Activated T-cell treated with anti-CD3 and anti-CD28 coated beads, Interleukin-2, amount 50 U/mL, for 72 hours (primary cell): ENCODE data around the gene AFF3. TPM values are rescaled to one million over a fixed set of nuclear protein-coding genes. Genes with fewer than 3 reads are reported as not detected.

Experiments
- ATAC-seq, 2 donors: fragments of 150-1000 bp; cut with Tn5 transposase; replicated peaks in 1 of 2; 2 replicates each; pipeline ENCODE4 v1.10.0; 2021; ENCODE audit warnings: moderate library complexity in 2 of 2, mild to moderate bottlenecking in 1 of 2
- DNase-seq, 2 donors: peaks; one replicate each; pipeline ENCODE4 v3.0.0; 2021 to 2022; ENCODE audit warnings: mixed read lengths in 1 of 2
- H3K27ac Mint-ChIP-seq: one replicate; pipeline ENCODE4 v1.8.0; 2022; ENCODE audit warnings: mild to moderate bottlenecking, moderate library complexity, mixed read lengths
- H3K27me3 Mint-ChIP-seq: one replicate; pipeline ENCODE4 v1.8.0; 2022; ENCODE audit warnings: low read depth, mixed read lengths
- H3K36me3 Mint-ChIP-seq, 2 donors: one replicate each; pipeline ENCODE4 v1.8.0; 2022; ENCODE audit warnings: mixed read lengths in 2 of 2, mild to moderate bottlenecking in 1 of 2; ENCODE audit not compliant: insufficient read depth in 2 of 2
- H3K4me1 Mint-ChIP-seq: one replicate; pipeline ENCODE4 v1.8.0; 2022; ENCODE audit warnings: low read depth, mixed read lengths
- H3K4me3 Mint-ChIP-seq, 2 donors: one replicate each; pipeline ENCODE4 v1.8.0; 2022; ENCODE audit warnings: mild to moderate bottlenecking in 2 of 2, mixed read lengths in 2 of 2, moderate library complexity in 2 of 2
- H3K9me3 Mint-ChIP-seq, 2 donors: one replicate each; pipeline ENCODE4 v1.8.0; 2022; ENCODE audit warnings: mixed read lengths in 2 of 2
- total RNA-seq, 2 donors: library from RNA; stranded (reverse); gene quantifications; one replicate each; pipeline ENCODE4 v1.2.3, GENCODE V29; 2022

Gene AFF3
- total RNA-seq, 2 donors from 2014 or later = 0.39 to 2.6 TPM

DNA sequence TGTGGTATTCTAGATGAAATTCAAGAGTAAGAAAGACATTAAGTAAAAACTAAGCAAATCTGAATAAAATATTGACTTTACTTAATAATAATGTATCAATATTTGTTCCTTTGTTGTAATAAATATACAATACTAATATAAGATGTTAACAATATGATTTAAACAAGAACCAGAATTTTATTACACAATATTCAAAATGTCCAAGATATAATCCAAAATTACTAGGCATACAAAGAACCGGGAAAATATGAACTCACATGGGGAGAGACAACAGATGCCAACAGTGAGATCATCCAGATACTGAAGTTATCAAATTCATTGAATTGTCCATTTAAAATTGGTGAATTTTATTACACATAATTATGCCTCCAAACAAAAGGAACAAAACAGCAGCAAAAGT is 286.3 kb downstream of the AFF3 start:
- no peak for DNase-seq
- Mint-ChIP-seq H3K4me3 (no peak overlapping the region), H3K4me1 (peaks cover under 1% of the 10 kb centered on the region), H3K36me3 (no peaks in the 10 kb centered on the region), H3K9me3 (no peaks in the 10 kb centered on the region), H3K27me3 (no peaks in the 10 kb centered on the region), H3K27ac (no peak overlapping the region)
- ATAC-seq = no peak

DNA sequence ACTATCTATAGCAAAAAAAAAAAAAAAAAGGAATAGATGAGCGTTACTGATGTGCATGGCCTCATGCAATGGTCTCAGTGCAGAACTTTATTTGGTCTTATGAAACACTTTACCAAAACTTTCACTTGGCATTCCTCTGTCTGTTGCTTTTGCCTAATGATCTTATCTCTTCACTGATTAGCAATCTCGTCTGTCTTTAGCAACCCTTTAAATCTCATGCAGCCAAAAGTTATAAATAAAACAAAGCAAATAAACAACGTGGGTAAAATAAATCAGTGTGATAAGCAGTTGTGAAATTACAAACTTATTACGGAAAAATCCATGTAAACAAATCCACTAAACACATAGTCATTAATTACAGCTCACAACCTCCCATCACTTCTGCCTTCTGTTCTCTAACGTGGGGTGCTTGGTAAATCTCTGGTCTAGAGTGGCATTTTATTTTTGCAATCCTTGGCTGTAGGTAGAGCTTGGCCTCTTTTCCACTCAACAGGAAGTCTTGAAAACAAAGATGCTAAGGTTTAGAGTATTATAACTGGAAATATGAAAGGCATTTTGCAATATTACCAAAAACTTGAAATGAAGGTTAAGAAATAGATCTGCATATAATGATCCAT is 288.0 kb downstream of the AFF3 start:
- H3K4me1 Mint-ChIP-seq = no peaks in the 10 kb centered on the region
- H3K4me3 Mint-ChIP-seq = no peak overlapping the region
- H3K27me3 Mint-ChIP-seq = no peaks in the 10 kb centered on the region
- ATAC-seq (no peak), DNase-seq (no peak)
- no peak overlapping the region for H3K27ac Mint-ChIP-seq
- no peaks in the 10 kb centered on the region for H3K36me3 Mint-ChIP-seq
- no peaks in the 10 kb centered on the region for H3K9me3 Mint-ChIP-seq

DNA sequence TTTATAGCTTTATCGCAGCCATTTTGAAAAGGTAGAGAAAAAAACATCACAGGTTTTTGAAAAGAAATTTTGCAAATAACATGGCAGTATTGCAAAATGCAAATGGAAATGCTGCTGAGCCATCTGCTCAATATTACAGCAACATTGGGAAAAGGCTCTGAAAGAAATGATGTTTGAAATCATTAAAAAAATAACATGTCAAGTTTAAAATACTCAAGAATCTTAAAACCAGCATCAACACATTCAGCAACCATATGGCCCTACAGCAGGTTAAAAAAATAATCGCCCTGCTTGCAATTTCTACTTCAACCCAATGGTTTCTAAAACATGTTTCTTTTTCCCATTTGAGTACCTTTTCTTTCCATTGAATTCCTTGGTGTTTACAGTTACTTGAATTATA is 289.4 kb downstream of the AFF3 start:
- H3K9me3 Mint-ChIP-seq = no peaks in the 10 kb centered on the region

DNA sequence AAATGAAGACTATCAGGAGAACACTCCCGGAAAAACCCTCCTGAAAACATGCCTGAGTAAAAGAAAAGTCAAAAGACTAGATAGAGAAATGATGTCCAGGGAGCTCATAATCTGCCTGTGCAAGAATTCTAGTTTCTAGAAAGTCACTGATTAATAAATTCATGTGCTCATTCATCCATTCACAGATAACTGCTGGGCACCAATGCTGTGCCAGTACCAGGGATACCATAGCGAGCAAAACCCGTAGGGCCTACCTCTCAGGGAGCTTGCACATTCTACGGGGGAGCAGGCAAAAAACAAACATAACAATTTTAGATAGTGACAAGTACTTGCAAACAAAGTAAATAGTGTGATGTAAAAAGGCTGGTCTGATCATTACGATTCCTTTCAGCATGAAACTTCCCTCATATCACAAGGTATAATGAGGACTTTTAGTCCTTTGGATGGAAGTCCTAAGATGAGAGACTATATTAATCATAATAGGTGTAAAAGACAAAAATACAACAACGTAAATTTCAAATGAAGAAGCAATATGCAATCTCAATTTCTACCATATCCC is 289.9 kb downstream of the AFF3 start:
- no peak overlapping the region for H3K27ac Mint-ChIP-seq

More for the DNA sequence above, 289.4 kb downstream of the AFF3 start:
- Mint-ChIP-seq H3K36me3 (no peaks in the 10 kb centered on the region), H3K27me3 (no peaks in the 10 kb centered on the region), H3K4me1 (no peaks in the 10 kb centered on the region), H3K27ac (no peak overlapping the region), H3K4me3 (no peak overlapping the region)
- ATAC-seq (no peak), DNase-seq (no peak)

DNA sequence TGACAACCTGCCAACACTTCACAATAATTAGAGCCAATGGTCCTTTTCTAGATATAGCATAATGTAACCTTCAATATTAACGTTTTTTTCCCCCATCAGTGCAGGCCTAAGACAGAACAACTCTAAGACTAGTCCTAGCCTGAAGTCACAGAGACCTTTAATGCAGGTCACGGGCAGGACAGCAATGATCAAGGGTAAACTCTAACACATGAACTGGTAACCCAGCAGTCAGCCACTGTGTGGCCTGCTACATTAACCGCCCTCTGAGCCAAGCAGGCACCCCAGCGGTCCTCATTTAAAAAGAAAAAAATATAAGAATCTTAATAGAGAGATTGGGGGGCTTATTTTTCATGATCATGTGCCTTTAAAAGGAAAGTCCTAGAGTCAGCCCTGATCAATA is 290.6 kb downstream of the AFF3 start:
- no peak overlapping the region for H3K4me3 Mint-ChIP-seq
- no peaks in the 10 kb centered on the region for H3K9me3 Mint-ChIP-seq
- H3K27me3 Mint-ChIP-seq = no peaks in the 10 kb centered on the region
- H3K27ac Mint-ChIP-seq = no peak overlapping the region
- H3K4me1 Mint-ChIP-seq = no peaks in the 10 kb centered on the region
- DNase-seq (no peak), ATAC-seq (no peak)
- no peaks in the 10 kb centered on the region for H3K36me3 Mint-ChIP-seq

More for the DNA sequence above, 289.9 kb downstream of the AFF3 start:
- no peaks in the 10 kb centered on the region for H3K9me3 Mint-ChIP-seq
- H3K4me1 Mint-ChIP-seq = no peaks in the 10 kb centered on the region
- H3K4me3 Mint-ChIP-seq = no peak overlapping the region
- ATAC-seq (no peak), DNase-seq (no peak)
- H3K27me3 Mint-ChIP-seq = no peaks in the 10 kb centered on the region
- no peaks in the 10 kb centered on the region for H3K36me3 Mint-ChIP-seq

DNA sequence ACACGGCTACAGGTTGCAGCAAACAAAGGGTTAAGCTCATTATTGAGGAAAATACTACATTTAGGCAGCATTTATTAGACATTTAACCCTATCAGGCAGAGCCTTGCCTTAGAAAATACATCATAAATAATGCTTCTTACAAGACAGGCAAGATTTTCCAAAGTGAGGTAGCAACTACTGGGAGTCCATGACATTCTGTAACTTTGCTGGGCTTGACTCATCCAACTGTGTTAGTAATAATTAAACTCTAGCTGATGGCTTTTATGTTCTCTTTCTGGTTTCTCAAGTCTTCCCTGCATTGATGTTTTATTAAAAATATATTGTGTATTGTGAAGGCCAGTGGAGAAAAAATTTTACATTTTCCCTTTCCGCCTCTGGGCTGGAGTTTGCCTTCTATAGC is 291.3 kb downstream of the AFF3 start:
- no peak for DNase-seq

DNA sequence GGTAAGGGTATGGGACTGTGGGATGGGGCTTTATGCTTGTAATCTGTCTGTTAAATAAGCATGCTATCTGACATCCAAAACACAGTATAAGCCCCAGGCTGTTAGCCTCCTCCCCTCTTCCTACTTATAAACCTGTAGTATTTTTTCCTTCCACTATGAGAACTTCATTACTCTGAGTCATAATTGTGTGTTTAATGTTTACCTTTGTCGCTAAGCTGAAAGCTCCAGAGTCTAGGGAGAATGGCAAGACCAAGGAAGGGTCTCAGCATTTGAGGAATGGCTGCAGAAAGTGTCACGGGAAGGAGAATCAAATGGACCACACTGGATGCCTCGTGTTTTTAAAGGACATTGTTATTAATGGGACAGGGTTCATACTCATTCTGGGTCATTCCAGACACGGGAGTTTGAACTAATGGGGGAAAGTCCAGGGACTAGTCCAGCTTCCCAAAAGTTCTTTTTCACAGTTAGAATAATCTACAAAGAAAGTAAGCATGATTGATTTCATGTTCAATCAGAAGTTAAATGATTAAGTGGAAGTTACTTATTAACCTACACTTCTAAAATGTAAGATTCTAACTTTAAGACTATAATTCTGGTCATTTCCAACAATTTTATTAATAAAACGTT is 292.2 kb downstream of the AFF3 start:
- no peaks in the 10 kb centered on the region for H3K27me3 Mint-ChIP-seq
- no peaks in the 10 kb centered on the region for H3K36me3 Mint-ChIP-seq
- no peak for ATAC-seq
- DNase-seq = no peak
- H3K27ac Mint-ChIP-seq = no peak overlapping the region
- H3K9me3 Mint-ChIP-seq = no peaks in the 10 kb centered on the region
- no peak overlapping the region for H3K4me3 Mint-ChIP-seq
- H3K4me1 Mint-ChIP-seq = no peaks in the 10 kb centered on the region

More for the DNA sequence above, 291.3 kb downstream of the AFF3 start:
- Mint-ChIP-seq H3K9me3 (no peaks in the 10 kb centered on the region), H3K36me3 (no peaks in the 10 kb centered on the region), H3K4me3 (no peak overlapping the region), H3K27me3 (no peaks in the 10 kb centered on the region), H3K4me1 (no peaks in the 10 kb centered on the region), H3K27ac (no peak overlapping the region)
- ATAC-seq = no peak

DNA sequence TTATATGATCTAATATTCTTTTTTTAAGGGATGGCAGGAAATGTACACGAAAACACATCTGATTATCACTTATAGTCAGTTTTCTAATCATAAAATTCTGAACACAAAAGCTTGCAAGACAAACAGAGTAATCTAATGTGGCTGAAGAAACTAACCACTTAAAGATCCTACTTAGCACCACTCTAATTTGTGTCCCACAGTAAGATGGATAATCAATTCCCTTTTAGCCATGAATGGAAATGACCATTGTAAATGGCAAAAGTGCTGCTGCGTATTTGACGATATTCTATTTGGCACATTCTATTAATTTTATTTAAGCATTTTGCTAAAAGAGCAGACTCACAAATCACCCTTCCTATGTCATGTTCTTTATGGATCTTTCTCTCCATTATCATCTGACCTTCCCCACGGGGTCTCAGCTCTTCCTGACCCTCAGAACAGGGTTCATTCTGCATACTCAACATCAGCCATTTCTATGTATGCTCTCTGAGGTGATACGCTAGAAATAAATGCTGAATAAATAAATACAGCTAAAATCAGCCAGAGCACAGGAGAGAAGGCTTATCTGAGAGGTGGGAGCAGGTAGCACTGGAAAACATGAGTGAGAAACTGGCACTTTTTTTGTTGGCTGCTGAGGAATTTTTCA is 295.8 kb downstream of the AFF3 start:
- no peaks in the 10 kb centered on the region for H3K9me3 Mint-ChIP-seq
- no peaks in the 10 kb centered on the region for H3K36me3 Mint-ChIP-seq
- H3K4me3 Mint-ChIP-seq = no peak overlapping the region
- ATAC-seq (no peak), DNase-seq (no peak)
- no peaks in the 10 kb centered on the region for H3K27me3 Mint-ChIP-seq
- H3K4me1 Mint-ChIP-seq = no peaks in the 10 kb centered on the region
- no peak overlapping the region for H3K27ac Mint-ChIP-seq

DNA sequence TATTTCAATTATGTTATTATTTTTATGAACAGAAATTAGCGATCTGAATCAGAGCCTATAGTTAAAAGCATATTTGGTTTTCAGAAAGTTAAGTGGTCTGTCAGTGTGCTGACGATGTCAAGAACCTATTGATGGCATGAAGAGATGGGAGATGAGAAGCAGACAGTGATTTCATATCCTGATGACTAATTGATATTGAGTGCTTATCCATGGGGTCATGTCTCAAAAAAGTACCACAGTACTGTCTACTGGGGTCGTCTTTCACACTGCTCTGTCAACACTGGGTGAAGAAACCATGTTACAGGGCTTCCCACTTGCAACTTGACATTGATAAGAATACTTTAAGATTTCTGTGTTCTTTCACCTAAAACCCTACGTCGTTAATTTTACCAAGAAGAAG is 297.1 kb downstream of the AFF3 start:
- no peak overlapping the region for H3K4me3 Mint-ChIP-seq
- no peak for DNase-seq
- no peaks in the 10 kb centered on the region for H3K4me1 Mint-ChIP-seq
- H3K36me3 Mint-ChIP-seq = no peaks in the 10 kb centered on the region
- H3K27me3 Mint-ChIP-seq = no peaks in the 10 kb centered on the region
- no peak for ATAC-seq
- no peak overlapping the region for H3K27ac Mint-ChIP-seq
- no peaks in the 10 kb centered on the region for H3K9me3 Mint-ChIP-seq

DNA sequence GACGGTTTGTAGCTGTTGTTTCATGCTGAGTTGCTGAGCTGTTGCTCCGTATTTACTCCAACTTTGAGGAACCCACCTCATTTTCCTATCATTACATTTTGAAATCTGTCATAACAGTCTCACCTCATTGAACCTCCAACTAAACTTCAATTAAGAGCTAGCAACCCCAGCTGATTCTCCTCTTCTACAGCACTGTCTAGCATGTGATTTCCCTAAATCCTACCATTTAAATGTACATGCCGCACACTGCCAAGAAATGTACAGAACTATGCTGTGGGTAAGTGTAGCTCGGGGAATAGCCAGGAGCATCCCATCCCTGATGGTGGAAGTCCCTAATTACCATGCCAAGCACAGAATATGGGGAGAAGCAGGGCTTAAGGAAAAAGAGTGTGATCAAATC is 299.9 kb downstream of the AFF3 start:
- H3K27ac Mint-ChIP-seq = no peak overlapping the region
- H3K9me3 Mint-ChIP-seq = no peaks in the 10 kb centered on the region
- ATAC-seq (no peak), DNase-seq (no peak)
- no peaks in the 10 kb centered on the region for H3K36me3 Mint-ChIP-seq
- peaks cover 2% of the 10 kb centered on the region for H3K4me1 Mint-ChIP-seq
- no peaks in the 10 kb centered on the region for H3K27me3 Mint-ChIP-seq
- no peak overlapping the region for H3K4me3 Mint-ChIP-seq

DNA sequence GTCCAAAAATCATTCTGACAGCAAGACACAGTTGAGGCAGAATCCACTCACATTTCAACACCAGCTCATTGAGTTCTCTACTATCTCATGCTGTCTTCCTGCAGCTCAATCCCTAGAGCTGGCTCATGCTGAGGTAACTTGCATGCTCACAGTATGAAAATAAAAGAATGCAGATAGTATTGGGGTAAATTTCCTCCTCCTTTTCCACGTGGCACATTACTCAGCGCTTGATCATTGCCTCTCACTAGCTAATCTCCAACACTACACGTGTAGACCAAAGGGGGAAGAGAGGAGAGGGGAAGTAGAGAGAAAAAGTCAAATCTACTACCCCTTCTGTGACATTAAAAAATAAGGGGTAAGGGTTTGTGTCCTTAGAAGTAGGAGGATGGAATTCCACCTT is 300.6 kb downstream of the AFF3 start:
- Mint-ChIP-seq H3K9me3 (no peaks in the 10 kb centered on the region), H3K27me3 (no peaks in the 10 kb centered on the region), H3K27ac (no peak overlapping the region), H3K36me3 (no peaks in the 10 kb centered on the region), H3K4me1 (peaks cover 9% of the 10 kb centered on the region), H3K4me3 (no peak overlapping the region)
- DNase-seq (no peak), ATAC-seq (no peak)

DNA sequence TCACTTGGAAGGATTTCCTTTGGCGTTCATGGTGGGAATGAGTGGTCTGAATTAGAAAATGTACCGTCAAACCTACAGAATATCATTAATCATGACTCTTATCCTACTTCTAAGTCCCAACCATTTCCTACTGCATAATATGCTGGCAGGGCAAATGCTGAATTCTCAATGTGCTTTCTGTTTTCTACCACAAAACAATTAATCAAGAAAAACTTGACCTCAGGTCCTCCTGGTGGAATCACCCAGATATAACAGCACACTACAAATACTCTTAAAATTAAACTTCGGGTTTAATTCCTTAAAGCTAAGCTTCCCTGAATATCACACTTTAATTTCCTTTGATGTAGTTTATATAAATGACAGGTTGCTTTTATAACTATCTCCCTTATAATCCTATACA is 301.6 kb downstream of the AFF3 start:
- no peak for ATAC-seq
- H3K36me3 Mint-ChIP-seq = no peaks in the 10 kb centered on the region
- DNase-seq = no peak
- H3K27me3 Mint-ChIP-seq = no peaks in the 10 kb centered on the region
- H3K9me3 Mint-ChIP-seq = no peaks in the 10 kb centered on the region
- H3K4me3 Mint-ChIP-seq = no peak overlapping the region
- H3K27ac Mint-ChIP-seq = no peak overlapping the region
- H3K4me1 Mint-ChIP-seq = peaks cover 11% of the 10 kb centered on the region

DNA sequence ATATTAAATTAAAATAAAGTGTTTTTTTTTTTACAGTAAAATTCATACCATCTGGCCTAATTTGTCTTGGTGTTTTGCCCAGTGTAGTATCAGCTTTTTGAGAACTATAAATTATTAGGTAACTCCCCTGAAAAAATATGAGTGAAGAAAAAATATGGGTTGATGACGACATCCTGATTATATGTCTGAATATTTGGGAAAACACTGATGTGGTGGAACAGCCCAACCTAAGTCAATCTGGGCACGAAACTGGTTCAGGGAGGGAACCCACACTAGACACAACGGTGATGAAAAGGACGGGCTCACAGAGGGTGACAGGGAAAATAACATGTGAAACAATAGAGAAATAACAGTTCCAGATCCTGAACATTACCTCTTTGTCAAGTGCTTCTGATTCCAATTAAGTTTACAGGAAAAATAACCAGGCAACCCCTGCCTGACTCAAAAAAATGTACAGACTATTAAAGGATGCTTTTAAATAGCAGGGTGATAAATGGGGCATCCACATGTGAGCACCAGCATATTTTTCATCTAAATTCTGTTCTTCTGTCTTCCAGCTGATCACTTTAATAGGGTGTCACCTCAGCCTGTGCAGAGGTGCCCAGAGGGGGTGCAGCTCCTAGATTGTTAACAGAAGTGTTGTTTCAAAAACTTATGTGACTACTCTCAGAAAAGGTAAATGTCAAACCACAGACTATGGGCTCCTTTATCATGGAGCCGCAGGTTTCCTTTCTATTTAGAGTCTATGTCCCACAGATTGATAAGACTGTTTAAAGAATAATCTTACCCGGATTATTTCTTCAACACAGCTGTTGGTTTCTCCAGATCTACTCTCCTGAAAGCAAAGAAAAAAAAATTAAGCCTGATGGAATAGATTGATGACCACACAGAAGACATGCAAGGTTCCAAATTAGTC is 305.4 kb downstream of the AFF3 start:
- Mint-ChIP-seq H3K4me1 (peaks cover 11% of the 10 kb centered on the region), H3K27me3 (no peaks in the 10 kb centered on the region), H3K9me3 (no peaks in the 10 kb centered on the region), H3K27ac (no peak overlapping the region), H3K36me3 (no peaks in the 10 kb centered on the region), H3K4me3 (no peak overlapping the region)
- ATAC-seq (no peak), DNase-seq (no peak)
